ENCODE data around the gene MEGF11. TPM values are rescaled to one million over a fixed set of nuclear protein-coding genes. Genes with fewer than 3 reads are reported as not detected.

Gene MEGF11
- total and polyA plus RNA-seq, 10 donors: 0.02 to 0.61 (median 0.23) TPM; not detected in 4

DNA sequence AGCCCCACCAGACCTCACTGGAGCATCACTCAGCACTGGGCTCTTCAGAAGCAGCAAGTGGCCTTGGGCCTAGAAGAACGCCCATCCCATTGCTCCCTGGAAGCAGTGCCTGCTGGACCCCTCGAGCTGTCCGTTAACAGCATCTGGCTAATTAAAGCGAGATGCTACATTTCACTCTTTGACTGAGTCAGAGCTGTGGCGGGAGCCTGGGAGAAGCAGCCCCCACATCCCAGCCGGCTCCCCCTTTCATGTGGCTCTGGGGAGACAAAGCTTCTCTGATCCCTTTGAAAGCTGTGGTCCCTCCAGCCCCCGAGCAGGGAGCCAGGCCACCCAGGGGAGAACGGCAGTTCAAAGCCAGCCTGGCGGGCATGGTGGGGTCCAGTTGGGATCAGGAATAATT, 103.7 kb downstream of the MEGF11 start:
- H3K9me3 ChIP-seq: no peaks in the 10 kb centered on the region
- peaks cover 0 to 41% (median 0%) of the 10 kb centered on the region in 7 donors for H3K27me3 ChIP-seq (replicated peaks in 1 of 7)
- 74 to 86% (median 78%) methylated on average over 9 of the region's 9 CpGs for WGBS, 5 donors
- no peaks in the 10 kb centered on the region for H3K36me3 ChIP-seq
- H3K4me3 ChIP-seq: no peak overlapping the region
- TF ChIP-seq, protein P1, sequence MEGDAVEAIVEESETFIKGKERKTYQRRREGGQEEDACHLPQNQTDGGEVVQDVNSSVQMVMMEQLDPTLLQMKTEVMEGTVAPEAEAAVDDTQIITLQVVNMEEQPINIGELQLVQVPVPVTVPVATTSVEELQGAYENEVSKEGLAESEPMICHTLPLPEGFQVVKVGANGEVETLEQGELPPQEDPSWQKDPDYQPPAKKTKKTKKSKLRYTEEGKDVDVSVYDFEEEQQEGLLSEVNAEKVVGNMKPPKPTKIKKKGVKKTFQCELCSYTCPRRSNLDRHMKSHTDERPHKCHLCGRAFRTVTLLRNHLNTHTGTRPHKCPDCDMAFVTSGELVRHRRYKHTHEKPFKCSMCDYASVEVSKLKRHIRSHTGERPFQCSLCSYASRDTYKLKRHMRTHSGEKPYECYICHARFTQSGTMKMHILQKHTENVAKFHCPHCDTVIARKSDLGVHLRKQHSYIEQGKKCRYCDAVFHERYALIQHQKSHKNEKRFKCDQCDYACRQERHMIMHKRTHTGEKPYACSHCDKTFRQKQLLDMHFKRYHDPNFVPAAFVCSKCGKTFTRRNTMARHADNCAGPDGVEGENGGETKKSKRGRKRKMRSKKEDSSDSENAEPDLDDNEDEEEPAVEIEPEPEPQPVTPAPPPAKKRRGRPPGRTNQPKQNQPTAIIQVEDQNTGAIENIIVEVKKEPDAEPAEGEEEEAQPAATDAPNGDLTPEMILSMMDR (IDR thresholded peaks at IDR 0.05 in 8 of 11, conservative IDR thresholded peaks at IDR 0.05 in 3 of 11): no peak
- TF ChIP-seq POLR2AphosphoS5 (IDR thresholded peaks at IDR 0.05) (no peak), POLR2A (IDR thresholded peaks at IDR 0.05) (no peak)
- no peak overlapping the region for H3K27ac ChIP-seq
- no peak for DNase-seq
- H3K4me1 ChIP-seq: no peaks in the 10 kb centered on the region
- intact Hi-C loops (cut with DNase I; ENCODE audit: low total_unique reads): no loop called here

DNA sequence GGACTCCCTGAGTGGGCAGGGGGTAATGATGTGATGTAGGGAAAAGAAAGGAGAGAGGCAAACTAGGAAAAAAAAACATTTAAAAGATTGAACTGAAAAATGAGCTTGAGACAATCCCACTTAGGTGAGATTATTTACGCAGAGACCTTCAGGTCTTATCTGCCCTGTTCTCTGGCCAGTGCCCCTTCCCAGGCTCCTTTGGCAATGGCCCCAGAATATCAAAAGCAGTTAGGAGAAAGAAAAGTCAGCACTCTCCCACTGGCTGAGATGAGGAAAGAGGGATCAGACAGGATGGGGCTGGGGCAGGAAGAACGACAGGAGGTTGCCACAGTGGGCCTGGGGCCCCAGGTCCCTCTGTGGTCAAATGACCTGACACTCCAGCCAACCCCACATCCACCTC, 105.4 kb downstream of the MEGF11 start:
- TF ChIP-seq POLR2AphosphoS5 (IDR thresholded peaks at IDR 0.05): no peak
- Histone ChIP-seq H3K9me3 (no peaks in the 10 kb centered on the region), H3K4me1 (no peaks in the 10 kb centered on the region), H3K36me3 (no peaks in the 10 kb centered on the region), H3K27me3 (replicated peaks in 1 of 7) (peaks cover 0 to 38% (median 0%) of the 10 kb centered on the region in 7 donors), H3K4me3 (no peak overlapping the region), H3K27ac (no peak overlapping the region)
- DNase-seq: no peak
- WGBS, 5 donors: 66 to 80% (median 69%) methylated on average over 2 of the region's 2 CpGs
- intact Hi-C loops (cut with DNase I; ENCODE audit: low total_unique reads): no loop called here

DNA sequence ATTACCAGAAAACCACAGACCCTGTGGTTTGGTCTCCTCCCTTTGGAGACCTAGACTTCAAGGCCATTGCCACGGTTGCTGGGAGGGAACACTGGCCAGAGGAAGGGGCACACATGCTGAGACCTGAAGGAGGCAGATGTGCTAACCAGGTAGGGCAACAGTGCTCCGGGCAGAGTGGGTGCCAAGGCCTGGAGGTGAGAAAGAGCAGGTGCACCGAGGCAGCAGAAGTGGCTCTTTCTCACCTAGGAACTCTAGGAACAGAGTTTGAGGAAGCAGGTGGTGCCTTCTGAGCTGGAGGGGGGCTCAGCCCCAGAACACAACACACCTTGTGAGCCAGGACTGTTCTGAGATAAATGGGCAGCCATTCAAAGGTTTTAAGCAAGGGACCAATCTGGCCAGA, 106.1 kb downstream of the MEGF11 start:
- DNase-seq: no peak
- WGBS, 5 donors: 55 to 81% (median 68%) methylated on average over 3 of the region's 3 CpGs
- Histone ChIP-seq H3K9me3 (no peaks in the 10 kb centered on the region), H3K4me1 (no peaks in the 10 kb centered on the region), H3K36me3 (no peaks in the 10 kb centered on the region), H3K27me3 (replicated peaks in 1 of 7) (peaks cover 0 to 34% (median 0%) of the 10 kb centered on the region in 7 donors), H3K27ac (no peak overlapping the region), H3K4me3 (no peak overlapping the region)
- TF ChIP-seq POLR2AphosphoS5 (IDR thresholded peaks at IDR 0.05) (no peak), POLR2A (IDR thresholded peaks at IDR 0.05) (no peak)
- TF ChIP-seq, protein P1 (IDR thresholded peaks at IDR 0.05 in 8 of 11, conservative IDR thresholded peaks at IDR 0.05 in 3 of 11): no peak
- intact Hi-C loops (cut with DNase I; ENCODE audit: low total_unique reads): no loop called here

DNA sequence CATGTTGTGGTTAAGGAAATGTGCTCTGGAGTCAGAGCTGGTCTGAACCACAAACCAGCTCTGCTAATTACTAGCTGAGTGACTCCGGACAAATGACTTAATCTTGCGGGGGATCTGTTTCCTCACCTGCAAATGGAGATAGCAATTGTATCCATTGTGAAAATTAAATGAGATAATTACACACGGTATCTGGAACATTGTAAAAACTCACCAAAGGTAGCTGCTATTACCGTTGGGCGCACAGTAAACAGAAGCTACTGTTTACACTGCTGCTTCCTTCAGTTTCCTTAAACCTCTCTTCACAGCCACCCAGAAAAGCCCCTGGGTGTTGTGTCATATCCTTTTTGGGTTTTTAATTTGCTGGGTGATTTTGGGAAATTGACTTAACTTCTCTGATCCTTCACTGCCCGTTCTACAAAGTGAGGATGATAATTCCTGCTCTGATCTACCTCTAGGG, 107.8 kb downstream of the MEGF11 start:
- intact Hi-C loops (cut with DNase I; ENCODE audit: low total_unique reads): no loop called here
- TF ChIP-seq, protein P1 (IDR thresholded peaks at IDR 0.05 in 8 of 11, conservative IDR thresholded peaks at IDR 0.05 in 3 of 11): no peak
- TF ChIP-seq POLR2A (IDR thresholded peaks at IDR 0.05): no peak
- TF ChIP-seq POLR2AphosphoS5 (IDR thresholded peaks at IDR 0.05): no peak
- H3K27ac ChIP-seq: no peak overlapping the region
- H3K4me1 ChIP-seq: no peaks in the 10 kb centered on the region
- H3K9me3 ChIP-seq: no peaks in the 10 kb centered on the region
- H3K27me3 ChIP-seq (replicated peaks in 1 of 7): peaks cover 0 to 21% (median 0%) of the 10 kb centered on the region in 7 donors
- 18 to 40% (median 32%) methylated on average over 6 of the region's 6 CpGs for WGBS, 5 donors
- H3K36me3 ChIP-seq: no peaks in the 10 kb centered on the region
- no peak for DNase-seq
- no peak overlapping the region for H3K4me3 ChIP-seq
